HEK293 (cell line): ENCODE results near the gene CXXC5.

Experiments
- CTCF ChIA-PET: fragments of 350-600 bp; formaldehyde crosslinking; extraction: SDS; loops from one replicate; lab custom pipeline; 2021; ENCODE audit warnings: antibody characterized with exemption; lab: Yijun Ruan, JAX
- POLR2A ChIA-PET: fragments of 300-600 bp; formaldehyde crosslinking; extraction: SDS; loops from one replicate; lab custom pipeline; 2020; ENCODE audit warnings: antibody characterized with exemption, inconsistent platforms; lab: Yijun Ruan, JAX
- H3K27ac ChIP-seq: fragments of 200-500 bp; sonication (Bioruptor generic); 2 replicates; pipeline ENCODE4 v1.5.1; 2014; ENCODE audit warnings: low read depth, low read length, control low read depth, inconsistent platforms; ENCODE audit errors: extremely low read depth
- H3K36me3 ChIP-seq, 2 experiments: fragments of 200-500 bp in 1 of 2; sonication (Bioruptor generic) in 1 of 2; 1 replicate in 1 of 2; 2 replicates in 1 of 2; pipeline ENCODE4 v1.5.1; 2014 to 2017; ENCODE audit warnings: inconsistent platforms in 2 of 2, low read length in 2 of 2; ENCODE audit not compliant: control insufficient read depth in 2 of 2, insufficient read depth in 1 of 2
- H3K4me1 ChIP-seq: fragments of 200-500 bp; sonication (Bioruptor generic); 2 replicates; pipeline ENCODE4 v1.5.1; 2014; ENCODE audit warnings: mild to moderate bottlenecking, low read length, inconsistent platforms; ENCODE audit not compliant: control insufficient read depth, insufficient read depth
- H3K4me3 ChIP-seq: 2 replicates; pipeline ENCODE4 v1.5.1; 2011; ENCODE audit warnings: low read depth, mild to moderate bottlenecking, control low read depth, low read length, moderate library complexity
- H3K9me3 ChIP-seq: fragments of 200-500 bp; sonication (Bioruptor generic); 2 replicates; pipeline ENCODE4 v1.5.1; 2014; ENCODE audit warnings: low read depth, low read length, inconsistent platforms; ENCODE audit not compliant: control insufficient read depth, insufficient read depth
- GLIS2 ChIP-seq: fragments of 450-650 bp; formaldehyde crosslinking; IDR thresholded peaks from 2 replicates; pipeline ENCODE4 v1.5.1; 2016; ENCODE audit warnings: missing biosample characterization, missing genetic modification characterization
- HIC1 ChIP-seq: fragments of 450-650 bp; formaldehyde crosslinking; IDR thresholded peaks from 2 replicates; pipeline ENCODE4 v1.5.1; 2016; ENCODE audit warnings: missing biosample characterization, missing genetic modification characterization
- MZF1 ChIP-seq: fragments of 450-650 bp; formaldehyde crosslinking; IDR thresholded peaks from 2 replicates; pipeline ENCODE4 v1.5.1; 2017; ENCODE audit warnings: missing biosample characterization, missing genetic modification characterization, borderline replicate concordance
- SCRT2 ChIP-seq: fragments of 450-650 bp; formaldehyde crosslinking; IDR thresholded peaks from 2 replicates; pipeline ENCODE4 v1.5.1; 2016; ENCODE audit warnings: missing biosample characterization, missing genetic modification characterization
- ZBTB17 ChIP-seq: fragments of 450-650 bp; formaldehyde crosslinking; IDR thresholded peaks from 2 replicates; pipeline ENCODE4 v1.5.1; 2016; ENCODE audit warnings: missing biosample characterization, missing genetic modification characterization
- ZBTB20 ChIP-seq: fragments of 450-650 bp; formaldehyde crosslinking; IDR thresholded peaks from 2 replicates; pipeline ENCODE4 v1.5.1; 2016; ENCODE audit warnings: missing biosample characterization, missing genetic modification characterization
- ZNF10 ChIP-seq: fragments of 450-650 bp; formaldehyde crosslinking; IDR thresholded peaks from 2 replicates; pipeline ENCODE4 v1.5.1; 2017; ENCODE audit warnings: missing biosample characterization, missing genetic modification characterization
- ZNF16 ChIP-seq: fragments of 450-650 bp; formaldehyde crosslinking; IDR thresholded peaks from 2 replicates; pipeline ENCODE4 v1.5.1; 2016; ENCODE audit warnings: low read depth, missing biosample characterization, missing genetic modification characterization
- ZNF202 ChIP-seq: fragments of 450-650 bp; formaldehyde crosslinking; IDR thresholded peaks from 2 replicates; pipeline ENCODE4 v1.5.1; 2016; ENCODE audit warnings: missing biosample characterization, missing genetic modification characterization, borderline replicate concordance
- ZNF280C ChIP-seq: fragments of 450-650 bp; formaldehyde crosslinking; IDR thresholded peaks from 2 replicates; pipeline ENCODE4 v1.5.1; 2016; ENCODE audit warnings: missing biosample characterization, missing genetic modification characterization
- ZNF341 ChIP-seq: fragments of 450-650 bp; formaldehyde crosslinking; IDR thresholded peaks from 2 replicates; pipeline ENCODE4; 2016; ENCODE audit warnings: low read depth, missing biosample characterization, missing genetic modification characterization
- ZNF362 ChIP-seq: fragments of 450-650 bp; formaldehyde crosslinking; IDR thresholded peaks from 2 replicates; pipeline ENCODE4 v1.5.1; 2016; ENCODE audit warnings: missing biosample characterization, missing genetic modification characterization
- ZNF664 ChIP-seq: fragments of 450-650 bp; formaldehyde crosslinking; IDR thresholded peaks from 2 replicates; pipeline ENCODE4 v1.5.1; 2016; ENCODE audit warnings: missing biosample characterization, missing genetic modification characterization
- TF ChIP-seq, protein P1 (sequence below): fragments of 450-650 bp; formaldehyde crosslinking; IDR thresholded peaks from 2 replicates; pipeline ENCODE4 v1.5.1; 2017; ENCODE audit warnings: missing biosample characterization, mild to moderate bottlenecking, missing genetic modification characterization, moderate library complexity

CXXC5 gene

DNA sequence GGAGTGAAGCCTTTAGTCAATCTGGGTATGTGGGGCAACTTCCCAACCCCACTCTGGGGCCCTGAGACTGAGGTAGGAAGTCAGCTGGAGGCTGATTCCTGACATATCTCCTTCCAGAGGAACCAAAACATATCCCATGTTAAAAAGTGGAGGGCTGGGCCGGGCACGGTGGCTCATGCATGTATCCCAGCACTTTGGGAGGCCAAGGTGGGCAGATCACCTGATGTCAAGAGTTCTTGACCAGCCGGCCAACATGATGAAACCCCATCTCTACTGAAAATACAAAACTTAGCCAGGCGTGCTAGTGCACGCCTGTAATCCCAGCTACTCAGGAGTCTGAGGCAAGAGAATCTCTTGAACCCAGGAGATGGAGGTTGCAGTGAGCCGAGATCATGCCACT is 44.0 kb downstream of the CXXC5 start (continued):
- no peak for TF ChIP-seq MZF1 (tag by site-specific recombination)

- POLR2A ChIA-PET = interaction anchor here (1.0 to 1.4 kb wide), 2 partner anchors 55 to 132 kb away, joined by 3 to 5 read pairs; partner anchors contain the start of gene UBE2D2
- TF ChIP-seq ZNF202 (no peak), ZBTB17 (tag by site-specific recombination) (0 out of 2 replicates have a peak, but pooled peaks have one; percentile 41), GLIS2 (tag by site-specific recombination) (peak; percentile 28; the same call in 1 of the 2 replicates), ZNF341 (peak; percentile 77), ZNF362 (no peak), ZBTB20 (tag by site-specific recombination) (peak; percentile 51; the same call in 1 of the 2 replicates)
- TF ChIP-seq, protein P1, sequence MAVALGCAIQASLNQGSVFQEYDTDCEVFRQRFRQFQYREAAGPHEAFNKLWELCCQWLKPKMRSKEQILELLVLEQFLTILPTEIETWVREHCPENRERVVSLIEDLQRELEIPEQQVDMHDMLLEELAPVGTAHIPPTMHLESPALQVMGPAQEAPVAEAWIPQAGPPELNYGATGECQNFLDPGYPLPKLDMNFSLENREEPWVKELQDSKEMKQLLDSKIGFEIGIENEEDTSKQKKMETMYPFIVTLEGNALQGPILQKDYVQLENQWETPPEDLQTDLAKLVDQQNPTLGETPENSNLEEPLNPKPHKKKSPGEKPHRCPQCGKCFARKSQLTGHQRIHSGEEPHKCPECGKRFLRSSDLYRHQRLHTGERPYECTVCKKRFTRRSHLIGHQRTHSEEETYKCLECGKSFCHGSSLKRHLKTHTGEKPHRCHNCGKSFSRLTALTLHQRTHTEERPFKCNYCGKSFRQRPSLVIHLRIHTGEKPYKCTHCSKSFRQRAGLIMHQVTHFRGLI = 0 out of 2 replicates have a peak, but pooled peaks have one; percentile 28
- TF ChIP-seq, all 188 proteins: peak for 5
- H3K4me1 ChIP-seq = peaks cover 6% of the 10 kb centered on the region; the same call in 1 of the 2 replicates
These were observed 44.6 kb downstream of the CXXC5 start for GRCh38 chr5:139692679-139693308.

GRCh38 chr5:139693676-139694364 is 45.7 kb downstream of the CXXC5 start:
- TF ChIP-seq ZNF280C (no peak), ZNF10 (no peak), ZNF664 (tag by site-specific recombination) (0 out of 2 replicates have a peak, but pooled peaks have one; percentile 38)
- POLR2A ChIA-PET = interaction anchor here (1.0 to 1.4 kb wide), 2 partner anchors 54 to 133 kb away, joined by 3 to 5 read pairs; partner anchors contain the start of gene UBE2D2
- H3K27ac ChIP-seq = no peak overlapping the region
- H3K4me1 ChIP-seq = peaks cover 6% of the 10 kb centered on the region; the same call in 1 of the 2 replicates
- H3K36me3 ChIP-seq = no peaks in the 10 kb centered on the region
- H3K9me3 ChIP-seq = no peaks in the 10 kb centered on the region
- CTCF ChIA-PET = interaction anchor here (0.5 to 7.7 kb wide), 4 partner anchors 17 to 72 kb away, joined by 3 to 74 read pairs (median 10); no protein-coding TSS in a partner anchor
- H3K4me3 ChIP-seq = no peak overlapping the region

More at GRCh38 chr5:139692679-139693308, 44.6 kb downstream of the CXXC5 start:
- H3K36me3 ChIP-seq = no peaks in the 10 kb centered on the region
- H3K9me3 ChIP-seq = no peaks in the 10 kb centered on the region
- no peak overlapping the region for H3K27ac ChIP-seq
- no peak overlapping the region for H3K4me3 ChIP-seq
- CTCF ChIA-PET = interaction anchor here (0.6 to 7.7 kb wide), 5 partner anchors 17 to 73 kb away, joined by 3 to 74 read pairs (median 4); no protein-coding TSS in a partner anchor

- CTCF ChIA-PET = interaction anchor here (1.5 to 7.7 kb wide), 3 partner anchors 17 to 71 kb away, joined by 4 to 74 read pairs (median 8); no protein-coding TSS in a partner anchor
These were observed 46.5 kb downstream of the CXXC5 start for GRCh38 chr5:139694556-139695177.

More at GRCh38 chr5:139694556-139695177, 46.5 kb downstream of the CXXC5 start:
- H3K4me1 ChIP-seq = peaks cover 6% of the 10 kb centered on the region; the same call in 1 of the 2 replicates
- H3K27ac ChIP-seq = no peak overlapping the region
- POLR2A ChIA-PET = no interaction called here
- TF ChIP-seq ZNF16 (tag by site-specific recombination) (no peak), SCRT2 (tag by site-specific recombination) (peak; percentile 50; the same call in 1 of the 2 replicates), HIC1 (no peak), ZNF664 (tag by site-specific recombination) (peak; percentile 69)
- no peaks in the 10 kb centered on the region for H3K36me3 ChIP-seq
- H3K4me3 ChIP-seq = no peak overlapping the region
- H3K9me3 ChIP-seq = no peaks in the 10 kb centered on the region
